Neural progenitor cell (in vitro differentiated cells): ENCODE measurements around the gene TUSC2. TPM values are rescaled to one million over a fixed set of nuclear protein-coding genes. Genes with fewer than 3 reads are reported as not detected.
A peak's percentile ranks its signal among the peaks of the same experiment; 100 is the strongest.

Experiments used
- DNase-seq: peaks from one replicate; pipeline ENCODE4 v3.0.0-alpha.2; 2016; ENCODE audit warnings: low spot score
- H2AFZ ChIP-seq: fragments of 200-600 bp; sonication (generic); replicated peaks from 2 replicates; pipeline ENCODE4 v1.6.1; 2016; ENCODE audit warnings: antibody characterized with exemption
- H3F3A ChIP-seq: fragments of 200-600 bp; sonication (generic); 2 replicates; pipeline ENCODE4 v1.6.1; 2016; ENCODE audit warnings: antibody characterized with exemption, low read depth
- H3K27ac ChIP-seq: fragments of 200-600 bp; sonication (generic); 2 replicates; pipeline ENCODE4 v1.5.1; 2016; ENCODE audit warnings: mild to moderate bottlenecking
- H3K27me3 ChIP-seq: fragments of 200-600 bp; sonication (generic); 2 replicates; pipeline ENCODE4 v1.6.1; 2016; ENCODE audit warnings: mild to moderate bottlenecking, moderate library complexity
- H3K36me3 ChIP-seq: fragments of 200-600 bp; sonication (generic); 2 replicates; pipeline ENCODE4 v1.5.1; 2016
- H3K4me1 ChIP-seq: fragments of 200-600 bp; sonication (generic); 2 replicates; pipeline ENCODE4 v1.6.1; 2016; ENCODE audit warnings: mixed run types
- H3K4me2 ChIP-seq: fragments of 200-600 bp; sonication (generic); 2 replicates; pipeline ENCODE4 v1.6.1; 2016
- H3K4me3 ChIP-seq: fragments of 200-600 bp; sonication (generic); 2 replicates; pipeline ENCODE4 v1.5.1; 2016
- H3K79me2 ChIP-seq: fragments of 200-600 bp; sonication (generic); 2 replicates; pipeline ENCODE4 v1.6.1; 2016; ENCODE audit warnings: low read depth
- H3K9ac ChIP-seq: fragments of 200-600 bp; sonication (generic); 2 replicates; pipeline ENCODE4 v1.6.1; 2016
- H3K9me3 ChIP-seq: fragments of 200-600 bp; sonication (generic); 2 replicates; pipeline ENCODE4 v1.5.1; 2016; ENCODE audit warnings: low read depth
- H4K20me1 ChIP-seq: fragments of 200-600 bp; sonication (generic); 2 replicates; pipeline ENCODE4 v1.6.1; 2016; ENCODE audit warnings: low read depth
- H3K27ac Mint-ChIP-seq: 3 replicates; pipeline ENCODE4 v1.8.0; 2021; ENCODE audit warnings: mixed read lengths
- H3K27me3 Mint-ChIP-seq: 2 replicates; pipeline ENCODE4 v1.8.0; 2022; ENCODE audit warnings: low read depth, mild to moderate bottlenecking, inconsistent platforms, moderate library complexity, mixed read lengths; ENCODE audit not compliant: insufficient read depth
- H3K36me3 Mint-ChIP-seq: 3 replicates; pipeline ENCODE4 v1.8.0; 2021; ENCODE audit warnings: mixed read lengths
- H3K4me1 Mint-ChIP-seq: 3 replicates; pipeline ENCODE4 v1.8.0; 2021; ENCODE audit warnings: mixed read lengths
- H3K4me3 Mint-ChIP-seq: 3 replicates; pipeline ENCODE4 v1.8.0; 2021; ENCODE audit warnings: mild to moderate bottlenecking, moderate library complexity, mixed read lengths
- H3K9me3 Mint-ChIP-seq: 3 replicates; pipeline ENCODE4 v1.8.0; 2020; ENCODE audit warnings: mixed read lengths
- EZH2 ChIP-seq: fragments of 200-600 bp; sonication (generic); IDR thresholded peaks from 2 replicates; pipeline ENCODE4 v1.6.1; 2017; ENCODE audit warnings: antibody characterized with exemption, mild to moderate bottlenecking, moderate library complexity
- EZH2phosphoT487 ChIP-seq: fragments of 200-600 bp; sonication (generic); IDR thresholded peaks from 2 replicates; pipeline ENCODE4 v1.6.1; 2017; ENCODE audit warnings: antibody characterized with exemption
- total RNA-seq: library from RNA; depleted of rRNA; stranded (reverse); fragments of >200 nt; gene quantifications from 2 replicates; pipeline ENCODE4 v1.2.3, GENCODE V29; 2015; ENCODE audit warnings: low replicate concordance
- TF ChIP-seq, protein P1 (sequence below): fragments of 200-600 bp; sonication (generic); IDR thresholded peaks from 2 replicates; pipeline ENCODE4 v1.5.1; 2017; ENCODE audit warnings: antibody characterized with exemption, mild to moderate bottlenecking

Gene TUSC2
- total RNA-seq, 1 donor from 2014 or later: 14.9 TPM

- H3K9ac ChIP-seq: no peak overlapping the region
- no peak overlapping the region for H3K4me3 ChIP-seq
- Mint-ChIP-seq H3K4me1 (peaks cover 55% of the 10 kb centered on the region), H3K9me3 (no peaks in the 10 kb centered on the region), H3K27ac (no peak overlapping the region), H3K4me3 (no peak overlapping the region), H3K27me3 (peaks cover 4% of the 10 kb centered on the region), H3K36me3 (peaks cover 12% of the 10 kb centered on the region)
- H3K4me2 ChIP-seq: no peak overlapping the region
- H3K36me3 ChIP-seq: no peaks in the 10 kb centered on the region
- TF ChIP-seq, protein P1, sequence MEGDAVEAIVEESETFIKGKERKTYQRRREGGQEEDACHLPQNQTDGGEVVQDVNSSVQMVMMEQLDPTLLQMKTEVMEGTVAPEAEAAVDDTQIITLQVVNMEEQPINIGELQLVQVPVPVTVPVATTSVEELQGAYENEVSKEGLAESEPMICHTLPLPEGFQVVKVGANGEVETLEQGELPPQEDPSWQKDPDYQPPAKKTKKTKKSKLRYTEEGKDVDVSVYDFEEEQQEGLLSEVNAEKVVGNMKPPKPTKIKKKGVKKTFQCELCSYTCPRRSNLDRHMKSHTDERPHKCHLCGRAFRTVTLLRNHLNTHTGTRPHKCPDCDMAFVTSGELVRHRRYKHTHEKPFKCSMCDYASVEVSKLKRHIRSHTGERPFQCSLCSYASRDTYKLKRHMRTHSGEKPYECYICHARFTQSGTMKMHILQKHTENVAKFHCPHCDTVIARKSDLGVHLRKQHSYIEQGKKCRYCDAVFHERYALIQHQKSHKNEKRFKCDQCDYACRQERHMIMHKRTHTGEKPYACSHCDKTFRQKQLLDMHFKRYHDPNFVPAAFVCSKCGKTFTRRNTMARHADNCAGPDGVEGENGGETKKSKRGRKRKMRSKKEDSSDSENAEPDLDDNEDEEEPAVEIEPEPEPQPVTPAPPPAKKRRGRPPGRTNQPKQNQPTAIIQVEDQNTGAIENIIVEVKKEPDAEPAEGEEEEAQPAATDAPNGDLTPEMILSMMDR: no peak
- TF ChIP-seq EZH2 (no peak), EZH2phosphoT487 (no peak)
- peaks cover 34% of the 10 kb centered on the region for H4K20me1 ChIP-seq
- no peak overlapping the region for H3K27ac ChIP-seq
- H3K27me3 ChIP-seq: no peaks in the 10 kb centered on the region
- peaks cover 40% of the 10 kb centered on the region for H3F3A ChIP-seq
- no peak overlapping the region for H2AFZ ChIP-seq
- H3K79me2 ChIP-seq: peaks cover 38% of the 10 kb centered on the region
- peaks cover 37% of the 10 kb centered on the region for H3K4me1 ChIP-seq
- no peaks in the 10 kb centered on the region for H3K9me3 ChIP-seq
- no peak for DNase-seq
Measured at GRCh38 chr3:50323614-50324199, 4.3 kb downstream of the TUSC2 start.

GRCh38 chr3:50323092-50323600 lies 4.9 kb downstream of the TUSC2 start:
- TF ChIP-seq, protein P1: no peak
- TF ChIP-seq EZH2 (no peak), EZH2phosphoT487 (no peak)
- DNase-seq: no peak
- no peak overlapping the region for H3K4me2 ChIP-seq
- H3K4me1 ChIP-seq: peaks cover 34% of the 10 kb centered on the region
- no peak overlapping the region for H2AFZ ChIP-seq
- H3K27ac ChIP-seq: no peak overlapping the region
- H4K20me1 ChIP-seq: peaks cover 36% of the 10 kb centered on the region
- peaks cover 54% of the 10 kb centered on the region for H3K4me1 Mint-ChIP-seq
- H3K36me3 ChIP-seq: no peaks in the 10 kb centered on the region
- no peaks in the 10 kb centered on the region for H3K27me3 ChIP-seq
- H3F3A ChIP-seq: peaks cover 35% of the 10 kb centered on the region
- H3K9me3 ChIP-seq: no peaks in the 10 kb centered on the region
- peaks cover 44% of the 10 kb centered on the region for H3K79me2 ChIP-seq
- peak overlapping the region; percentile 53 for H3K27ac Mint-ChIP-seq
- H3K9ac ChIP-seq: no peak overlapping the region
- peaks cover 16% of the 10 kb centered on the region for H3K36me3 Mint-ChIP-seq
- H3K4me3 Mint-ChIP-seq: peak overlapping the region; percentile 88
- no peaks in the 10 kb centered on the region for H3K9me3 Mint-ChIP-seq
- peaks cover 4% of the 10 kb centered on the region for H3K27me3 Mint-ChIP-seq
- no peak overlapping the region for H3K4me3 ChIP-seq

DNA sequence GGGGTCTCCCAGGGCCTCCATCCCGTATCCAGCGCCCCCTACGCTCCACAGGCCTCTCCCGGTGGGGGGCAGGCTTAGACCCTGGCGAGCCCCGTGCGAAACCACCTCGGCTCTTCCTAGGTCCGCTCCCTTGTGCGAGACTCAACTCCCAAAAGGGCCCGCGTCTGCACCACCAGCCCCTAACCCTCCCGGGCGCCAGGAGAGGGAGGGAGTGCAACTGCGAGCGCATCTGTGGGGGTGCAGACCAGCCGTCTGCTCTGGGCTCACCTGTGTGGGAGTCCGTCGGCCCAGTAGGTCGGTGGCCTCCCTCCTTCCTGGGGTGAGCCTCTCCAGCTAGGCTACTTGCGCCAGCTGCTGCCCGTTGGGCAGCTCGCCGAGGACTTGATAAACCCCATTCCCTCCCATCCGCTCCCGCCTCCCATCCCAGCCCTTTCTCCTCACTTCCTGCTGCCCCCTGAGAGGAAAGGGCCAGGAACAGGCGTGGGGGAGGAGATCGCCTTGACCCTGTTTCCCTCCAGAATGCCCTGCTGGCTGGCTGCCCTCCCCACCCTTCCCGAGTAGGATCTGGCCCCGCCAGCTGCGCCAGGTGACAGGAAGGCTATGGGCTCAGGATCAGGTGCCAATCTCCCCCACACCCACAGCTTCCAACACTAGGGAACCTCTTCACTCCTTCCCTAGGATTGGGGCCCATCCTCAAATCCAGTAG lies 5.5 kb downstream of the TUSC2 start, which contains the start of gene HYAL2:
TSS of gene HYAL2 (minus strand) at position 360 of the 706 bp plus-strand sequence. CDS start 2,256 bp downstream, outside the sequence.
- Histone ChIP-seq H3K79me2 (peaks cover 46% of the 10 kb centered on the region), H4K20me1 (peaks cover 40% of the 10 kb centered on the region), H3K4me2 (peak within 1 kb of the TSS; percentile 88), H3K4me1 (peaks cover 34% of the 10 kb centered on the region), H3K4me3 (peak within 1 kb of the TSS; percentile 84), H3K27ac (peak within 1 kb of the TSS; percentile 99), H3F3A (peaks cover 35% of the 10 kb centered on the region), H3K9me3 (no peaks in the 10 kb centered on the region), H2AFZ (peak within 1 kb of the TSS; percentile 95), H3K27me3 (no peaks in the 10 kb centered on the region), H3K36me3 (no peaks in the 10 kb centered on the region), H3K9ac (peak within 1 kb of the TSS; percentile 91)
- Mint-ChIP-seq H3K4me3 (peak within 1 kb of the TSS; percentile 88), H3K27me3 (peaks cover 4% of the 10 kb centered on the region), H3K9me3 (no peaks in the 10 kb centered on the region), H3K36me3 (peaks cover 17% of the 10 kb centered on the region), H3K27ac (peak within 1 kb of the TSS; percentile 100), H3K4me1 (peaks cover 51% of the 10 kb centered on the region)
- TF ChIP-seq, protein P1: no peak
- TF ChIP-seq EZH2 (no peak), EZH2phosphoT487 (no peak)
- peak; percentile 61 for DNase-seq
